22Rv1 (cell line): Measurements from ENCODE around the gene VRK1.

ENCODE experiments used
- ZFX ChIP-seq: fragments of 450-650 bp; IDR thresholded peaks from 2 replicates; pipeline ENCODE4 v1.6.1; 2017; ENCODE audit warnings: antibody characterized with exemption, borderline replicate concordance
- TF ChIP-seq, protein P1 (sequence below): fragments of 450-650 bp; IDR thresholded peaks from 2 replicates; pipeline ENCODE4 v1.5.1; 2017; ENCODE audit warnings: mild to moderate bottlenecking

DNA sequence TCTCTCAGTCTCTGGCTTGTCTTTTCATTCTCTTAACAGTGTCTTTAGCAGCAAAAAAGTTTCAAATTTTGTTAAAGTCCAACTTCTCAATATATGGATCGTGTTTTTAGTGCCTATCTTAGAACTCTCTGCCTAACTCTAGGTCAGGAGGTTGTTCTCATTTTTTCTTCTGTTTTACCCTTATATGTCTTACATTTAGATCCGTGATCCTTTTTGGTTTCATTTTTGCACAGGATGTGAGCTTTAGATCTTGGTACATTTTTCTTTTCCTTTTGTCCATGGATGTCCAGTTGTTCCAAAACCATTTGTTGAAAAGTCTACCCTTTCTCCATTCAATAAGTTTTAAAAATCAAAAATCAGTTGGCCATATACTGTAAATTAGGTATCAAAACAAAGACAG is 6.8 kb downstream of the VRK1 start:
- TF ChIP-seq, protein P1, sequence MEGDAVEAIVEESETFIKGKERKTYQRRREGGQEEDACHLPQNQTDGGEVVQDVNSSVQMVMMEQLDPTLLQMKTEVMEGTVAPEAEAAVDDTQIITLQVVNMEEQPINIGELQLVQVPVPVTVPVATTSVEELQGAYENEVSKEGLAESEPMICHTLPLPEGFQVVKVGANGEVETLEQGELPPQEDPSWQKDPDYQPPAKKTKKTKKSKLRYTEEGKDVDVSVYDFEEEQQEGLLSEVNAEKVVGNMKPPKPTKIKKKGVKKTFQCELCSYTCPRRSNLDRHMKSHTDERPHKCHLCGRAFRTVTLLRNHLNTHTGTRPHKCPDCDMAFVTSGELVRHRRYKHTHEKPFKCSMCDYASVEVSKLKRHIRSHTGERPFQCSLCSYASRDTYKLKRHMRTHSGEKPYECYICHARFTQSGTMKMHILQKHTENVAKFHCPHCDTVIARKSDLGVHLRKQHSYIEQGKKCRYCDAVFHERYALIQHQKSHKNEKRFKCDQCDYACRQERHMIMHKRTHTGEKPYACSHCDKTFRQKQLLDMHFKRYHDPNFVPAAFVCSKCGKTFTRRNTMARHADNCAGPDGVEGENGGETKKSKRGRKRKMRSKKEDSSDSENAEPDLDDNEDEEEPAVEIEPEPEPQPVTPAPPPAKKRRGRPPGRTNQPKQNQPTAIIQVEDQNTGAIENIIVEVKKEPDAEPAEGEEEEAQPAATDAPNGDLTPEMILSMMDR, result no peak
- no peak for TF ChIP-seq ZFX
